Left lung (tissue), 10 donors: ENCODE results near the gene KCNT1. TPM values are rescaled to one million over a fixed set of nuclear protein-coding genes. Genes with fewer than 3 reads are reported as not detected.

Source experiments
- ATAC-seq: fragments of 200-7000 bp; cut with Tn5 transposase; one replicate; pipeline ENCODE4 v1.9.1; 2020; ENCODE audit warnings: moderate library complexity
- DNase-seq, 4 donors: peaks; one replicate each; pipeline ENCODE4 v3.0.0-alpha.2; 2013 to 2020
- H3K27ac ChIP-seq, 2 donors: fragments of 200-600 bp; sonication (generic) in 1 of 2; one replicate each; pipeline versions ENCODE4 v1.5.0 to v1.8.0; 2020 to 2021
- H3K27me3 ChIP-seq, 2 donors: fragments of 200-600 bp; sonication (generic) in 1 of 2; one replicate each; pipeline versions ENCODE4 v1.5.0 to v1.8.0; 2020 to 2021
- H3K36me3 ChIP-seq, 2 donors: fragments of 200-600 bp; sonication (generic) in 1 of 2; one replicate each; pipeline versions ENCODE4 v1.5.0 to v1.8.0; 2020 to 2021
- H3K4me1 ChIP-seq, 2 donors: fragments of 200-600 bp; one replicate each; pipeline ENCODE4 v1.8.0; 2021
- H3K4me3 ChIP-seq, 2 donors: fragments of 200-600 bp; sonication (generic) in 1 of 2; one replicate each; pipeline versions ENCODE4 v1.5.0 to v1.8.0; 2020 to 2021; ENCODE audit warnings: mild to moderate bottlenecking in 1 of 2
- H3K9me3 ChIP-seq, 2 donors: fragments of 200-600 bp; sonication (generic) in 1 of 2; one replicate each; pipeline versions ENCODE4 v1.5.0 to v1.8.0; 2020 to 2021
- CTCF ChIP-seq, 2 donors: fragments of 200-600 bp; sonication (generic) in 1 of 2; IDR thresholded peaks; one replicate each; pipeline versions ENCODE4 v1.5.0 to v1.8.0; 2021; ENCODE audit warnings: antibody characterized with exemption in 2 of 2
- intact Hi-C, 2 donors: fragments of 100-400 bp; cut with DNase I; formaldehyde crosslinking; loops; one replicate each; pipeline versions ENCODE4 v1.11.2 to v1.14.2; 2022
- polyA plus RNA-seq, 6 donors: library from polyadenylated mRNA; unstranded; fragments of 120-200 nt; gene quantifications; one replicate each; pipeline ENCODE4 v1.2.1, GENCODE V29; 2013; ENCODE audit not compliant: insufficient read length in 6 of 6
- total RNA-seq, 2 donors: library from RNA; stranded (reverse); fragmentation: NEBNext Ultra II Directional; extraction: Animal tissue kit (Norgen Biotek cat#: 25700); gene quantifications; one replicate each; pipeline ENCODE4 v1.2.1, GENCODE V29; 2021
- donor health status: DM: no; HTN: yes; CAD: no.
- donor health status: DM: no; HTN: no; CAD: no.

KCNT1 gene
- total and polyA plus RNA-seq, 8 donors, result 0.26 to 0.89 (median 0.41) TPM

GRCh38 chr9:135674977-135675376, 27.0 kb upstream of the KCNT1 start:
- peak in 1 of 4 donors; percentile 47 for DNase-seq
- no peaks in the 10 kb centered on the region for H3K9me3 ChIP-seq

GRCh38 chr9:135676891-135677290, 25.1 kb upstream of the KCNT1 start:
- peaks cover 0 to 28% of the 10 kb centered on the region in 2 donors for H3K27me3 ChIP-seq
- no peaks in the 10 kb centered on the region for H3K4me1 ChIP-seq
- intact Hi-C loops, result no loop called here
- no peaks in the 10 kb centered on the region for H3K36me3 ChIP-seq
- no peak overlapping the region for H3K4me3 ChIP-seq
- no peak for ATAC-seq
- TF ChIP-seq CTCF (IDR thresholded peaks at IDR 0.05), result no peak
- peak in 1 of 4 donors; percentile 65 for DNase-seq
- no peak overlapping the region for H3K27ac ChIP-seq
- no peaks in the 10 kb centered on the region for H3K9me3 ChIP-seq

More at GRCh38 chr9:135674977-135675376, 27.0 kb upstream of the KCNT1 start:
- no peak for ATAC-seq
- no peak overlapping the region for H3K4me3 ChIP-seq
- TF ChIP-seq CTCF (IDR thresholded peaks at IDR 0.05), result no peak
- intact Hi-C loops, result no loop called here
- H3K27me3 ChIP-seq, result peaks cover 0 to 30% of the 10 kb centered on the region in 2 donors
- no peaks in the 10 kb centered on the region for H3K36me3 ChIP-seq
- H3K4me1 ChIP-seq, result no peaks in the 10 kb centered on the region
- H3K27ac ChIP-seq, result no peak overlapping the region

- intact Hi-C loops, result no loop called here
- Histone ChIP-seq H3K27ac (no peak overlapping the region), H3K27me3 (peaks cover 0 to 31% of the 10 kb centered on the region in 2 donors), H3K9me3 (no peaks in the 10 kb centered on the region), H3K4me3 (no peak overlapping the region), H3K36me3 (no peaks in the 10 kb centered on the region), H3K4me1 (no peaks in the 10 kb centered on the region)
- no peak for TF ChIP-seq CTCF (IDR thresholded peaks at IDR 0.05)
- no peak for ATAC-seq
- peak in 1 of 4 donors; percentile 53 for DNase-seq
Observed at GRCh38 chr9:135677641-135678168, 24.3 kb upstream of the KCNT1 start.

GRCh38 chr9:135678236-135679017, 23.6 kb upstream of the KCNT1 start:
- Histone ChIP-seq H3K4me1 (no peaks in the 10 kb centered on the region), H3K36me3 (no peaks in the 10 kb centered on the region), H3K4me3 (no peak overlapping the region), H3K27me3 (peaks cover 0 to 31% of the 10 kb centered on the region in 2 donors), H3K27ac (no peak overlapping the region), H3K9me3 (no peaks in the 10 kb centered on the region)
- no peak for ATAC-seq
- intact Hi-C loops, result no loop called here
- no peak for DNase-seq
- no peak for TF ChIP-seq CTCF (IDR thresholded peaks at IDR 0.05)

GRCh38 chr9:135680056-135680455, 21.9 kb upstream of the KCNT1 start:
- intact Hi-C loops, result no loop called here
- Histone ChIP-seq H3K4me1 (no peaks in the 10 kb centered on the region), H3K36me3 (no peaks in the 10 kb centered on the region), H3K27me3 (peaks cover 0 to 47% of the 10 kb centered on the region in 2 donors), H3K27ac (no peak overlapping the region), H3K9me3 (no peaks in the 10 kb centered on the region), H3K4me3 (no peak overlapping the region)
- no peak for TF ChIP-seq CTCF (IDR thresholded peaks at IDR 0.05)
- no peak for ATAC-seq
- no peak for DNase-seq
